ENCODE measurements around the gene COL12A1.

COL12A1 gene

GRCh38 chr6:75147512-75147911 is 58.3 kb downstream of the COL12A1 start:
- Histone ChIP-seq H3K9me3 (ENCODE audit: control insufficient read depth, low read length) (no peaks in the 10 kb centered on the region), H3K27me3 (ENCODE audit: control insufficient read depth, insufficient read depth, low read length) (no peaks in the 10 kb centered on the region), H3K9ac (ENCODE audit: low read length) (no peak overlapping the region)

DNA sequence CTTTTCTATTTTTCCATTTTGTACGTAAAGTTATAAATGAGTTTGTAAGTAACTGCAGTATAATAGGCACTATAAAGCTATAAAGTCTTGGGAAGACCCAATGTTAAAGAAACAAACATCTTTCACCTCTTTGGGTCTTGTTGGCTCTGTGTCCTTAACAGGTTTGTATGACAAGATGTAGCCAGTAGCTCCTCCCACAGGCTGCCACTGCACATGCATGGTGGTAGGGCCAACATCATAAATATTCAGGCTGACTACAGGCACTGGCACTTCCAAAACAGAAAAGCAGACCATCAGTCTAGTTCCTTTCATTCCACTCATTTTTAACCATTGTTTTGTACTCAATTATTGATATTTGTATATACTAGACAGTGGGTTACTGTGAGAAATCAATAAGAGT is 59.9 kb downstream of the COL12A1 start:
- no peaks in the 10 kb centered on the region for H3K9me3 ChIP-seq (ENCODE audit: control insufficient read depth, low read length)
- H3K36me3 ChIP-seq (ENCODE audit: control insufficient read depth, insufficient read depth, low read length), result no peaks in the 10 kb centered on the region
- H3K9ac ChIP-seq (ENCODE audit: low read length), result no peak overlapping the region
- no peaks in the 10 kb centered on the region for H3K27me3 ChIP-seq (ENCODE audit: control insufficient read depth, insufficient read depth, low read length)
- H3K4me3 ChIP-seq (ENCODE audit: low read length), result no peak overlapping the region
- no peaks in the 10 kb centered on the region for H3K4me1 ChIP-seq (ENCODE audit: control insufficient read depth, insufficient read depth, low read length)

More at GRCh38 chr6:75147512-75147911, 58.3 kb downstream of the COL12A1 start:
- Histone ChIP-seq H3K36me3 (ENCODE audit: control insufficient read depth, insufficient read depth, low read length) (no peaks in the 10 kb centered on the region), H3K4me1 (ENCODE audit: control insufficient read depth, insufficient read depth, low read length) (no peaks in the 10 kb centered on the region), H3K4me3 (ENCODE audit: low read length) (no peak overlapping the region)

GRCh38 chr6:75145211-75145610 is 60.6 kb downstream of the COL12A1 start:
- Histone ChIP-seq H3K9ac (ENCODE audit: low read length) (no peak overlapping the region), H3K27me3 (ENCODE audit: control insufficient read depth, insufficient read depth, low read length) (no peaks in the 10 kb centered on the region), H3K4me3 (ENCODE audit: low read length) (no peak overlapping the region), H3K36me3 (ENCODE audit: control insufficient read depth, insufficient read depth, low read length) (no peaks in the 10 kb centered on the region), H3K4me1 (ENCODE audit: control insufficient read depth, insufficient read depth, low read length) (no peaks in the 10 kb centered on the region), H3K9me3 (ENCODE audit: control insufficient read depth, low read length) (no peaks in the 10 kb centered on the region)

- no peaks in the 10 kb centered on the region for H3K27me3 ChIP-seq (ENCODE audit: control insufficient read depth, insufficient read depth, low read length)
- no peak overlapping the region for H3K9ac ChIP-seq (ENCODE audit: low read length)
- no peak overlapping the region for H3K4me3 ChIP-seq (ENCODE audit: low read length)
- H3K9me3 ChIP-seq (ENCODE audit: control insufficient read depth, low read length), result no peaks in the 10 kb centered on the region
- no peaks in the 10 kb centered on the region for H3K4me1 ChIP-seq (ENCODE audit: control insufficient read depth, insufficient read depth, low read length)
- H3K36me3 ChIP-seq (ENCODE audit: control insufficient read depth, insufficient read depth, low read length), result no peaks in the 10 kb centered on the region
Measured at GRCh38 chr6:75144386-75144785, 61.5 kb downstream of the COL12A1 start.

DNA sequence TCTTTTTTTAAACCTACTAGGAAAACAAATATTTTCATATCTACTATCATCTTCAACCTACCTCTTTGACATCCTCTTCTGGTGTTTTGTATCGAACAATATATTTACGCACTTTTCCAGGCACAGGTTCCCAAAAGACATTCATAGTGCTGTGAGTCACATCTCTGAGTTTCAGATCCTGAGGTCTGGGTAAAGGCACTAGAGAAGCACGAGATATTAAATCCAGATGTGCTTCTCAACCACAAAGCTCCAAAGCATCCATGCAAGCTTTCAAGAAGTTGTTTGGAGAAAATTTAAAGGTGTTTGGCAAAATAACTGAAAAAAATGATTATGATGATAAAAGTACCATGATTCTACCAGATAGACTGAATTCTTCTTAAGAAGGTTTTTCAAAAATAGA is 62.7 kb downstream of the COL12A1 start:
- no peak overlapping the region for H3K9ac ChIP-seq (ENCODE audit: low read length)
- H3K36me3 ChIP-seq (ENCODE audit: control insufficient read depth, insufficient read depth, low read length), result no peaks in the 10 kb centered on the region
- H3K9me3 ChIP-seq (ENCODE audit: control insufficient read depth, low read length), result no peaks in the 10 kb centered on the region
- no peak overlapping the region for H3K4me3 ChIP-seq (ENCODE audit: low read length)
- no peaks in the 10 kb centered on the region for H3K4me1 ChIP-seq (ENCODE audit: control insufficient read depth, insufficient read depth, low read length)
- no peaks in the 10 kb centered on the region for H3K27me3 ChIP-seq (ENCODE audit: control insufficient read depth, insufficient read depth, low read length)

DNA sequence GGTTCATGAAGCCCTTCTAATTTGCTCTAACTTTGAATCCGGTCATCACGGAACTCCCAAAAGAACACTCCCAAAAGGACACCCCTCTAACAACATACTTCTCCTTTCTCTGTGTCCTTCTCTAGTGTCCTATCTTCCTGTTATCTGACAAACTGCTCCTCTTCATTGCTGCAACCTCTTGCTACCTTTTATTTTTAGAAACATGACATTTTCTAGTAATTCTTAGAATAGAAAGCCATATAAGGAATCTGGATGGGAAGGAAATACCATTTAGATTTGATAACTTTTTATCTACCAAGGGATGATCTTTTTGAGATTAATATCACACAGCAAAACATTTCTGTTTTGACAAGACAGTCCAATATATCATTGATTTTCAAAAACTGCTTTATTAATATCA is 63.1 kb downstream of the COL12A1 start:
- no peaks in the 10 kb centered on the region for H3K27me3 ChIP-seq (ENCODE audit: control insufficient read depth, insufficient read depth, low read length)
- no peaks in the 10 kb centered on the region for H3K36me3 ChIP-seq (ENCODE audit: control insufficient read depth, insufficient read depth, low read length)
- H3K9me3 ChIP-seq (ENCODE audit: control insufficient read depth, low read length), result no peaks in the 10 kb centered on the region
- H3K4me1 ChIP-seq (ENCODE audit: control insufficient read depth, insufficient read depth, low read length), result no peaks in the 10 kb centered on the region
- no peak overlapping the region for H3K9ac ChIP-seq (ENCODE audit: low read length)
- H3K4me3 ChIP-seq (ENCODE audit: low read length), result no peak overlapping the region

GRCh38 chr6:75135876-75136275 is 70.0 kb downstream of the COL12A1 start:
- no peaks in the 10 kb centered on the region for H3K9me3 ChIP-seq (ENCODE audit: control insufficient read depth, low read length)
- no peaks in the 10 kb centered on the region for H3K36me3 ChIP-seq (ENCODE audit: control insufficient read depth, insufficient read depth, low read length)
- no peaks in the 10 kb centered on the region for H3K4me1 ChIP-seq (ENCODE audit: control insufficient read depth, insufficient read depth, low read length)
- H3K9ac ChIP-seq (ENCODE audit: low read length), result no peak overlapping the region
- H3K4me3 ChIP-seq (ENCODE audit: low read length), result no peak overlapping the region
- H3K27me3 ChIP-seq (ENCODE audit: control insufficient read depth, insufficient read depth, low read length), result no peaks in the 10 kb centered on the region

- H3K9ac ChIP-seq (ENCODE audit: low read length), result no peak overlapping the region
- H3K4me1 ChIP-seq (ENCODE audit: control insufficient read depth, insufficient read depth, low read length), result no peaks in the 10 kb centered on the region
- no peaks in the 10 kb centered on the region for H3K9me3 ChIP-seq (ENCODE audit: control insufficient read depth, low read length)
- H3K36me3 ChIP-seq (ENCODE audit: control insufficient read depth, insufficient read depth, low read length), result no peaks in the 10 kb centered on the region
- H3K4me3 ChIP-seq (ENCODE audit: low read length), result no peak overlapping the region
- H3K27me3 ChIP-seq (ENCODE audit: control insufficient read depth, insufficient read depth, low read length), result no peaks in the 10 kb centered on the region
Measured at GRCh38 chr6:75135450-75135849, 70.4 kb downstream of the COL12A1 start.

DNA sequence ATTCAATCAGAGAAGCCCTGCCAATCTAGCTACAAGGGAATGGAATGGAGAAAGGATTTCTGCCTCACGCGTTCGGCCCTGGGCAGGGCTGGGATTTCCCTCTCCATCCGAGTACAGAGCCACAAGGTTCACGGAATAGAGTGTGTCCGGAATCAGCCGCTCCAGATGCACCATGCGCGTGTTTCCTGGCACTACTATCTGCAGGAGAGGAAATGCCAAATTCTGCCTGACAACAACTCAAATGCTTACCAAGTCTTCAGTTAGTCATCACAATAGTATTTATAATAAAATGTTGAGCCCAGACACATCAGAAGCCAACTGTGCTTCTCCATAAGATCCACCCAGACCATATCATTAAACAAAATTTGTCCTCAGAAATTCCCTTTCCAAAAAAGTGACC is 75.1 kb downstream of the COL12A1 start:
- Histone ChIP-seq H3K36me3 (ENCODE audit: control insufficient read depth, insufficient read depth, low read length) (no peaks in the 10 kb centered on the region), H3K4me1 (ENCODE audit: control insufficient read depth, insufficient read depth, low read length) (no peaks in the 10 kb centered on the region), H3K27me3 (ENCODE audit: control insufficient read depth, insufficient read depth, low read length) (no peaks in the 10 kb centered on the region), H3K9ac (ENCODE audit: low read length) (no peak overlapping the region), H3K4me3 (ENCODE audit: low read length) (no peak overlapping the region), H3K9me3 (ENCODE audit: control insufficient read depth, low read length) (no peaks in the 10 kb centered on the region)

GRCh38 chr6:75128878-75129570 is 76.8 kb downstream of the COL12A1 start:
- Histone ChIP-seq H3K9me3 (ENCODE audit: control insufficient read depth, low read length) (no peaks in the 10 kb centered on the region), H3K36me3 (ENCODE audit: control insufficient read depth, insufficient read depth, low read length) (no peaks in the 10 kb centered on the region), H3K27me3 (ENCODE audit: control insufficient read depth, insufficient read depth, low read length) (no peaks in the 10 kb centered on the region), H3K9ac (ENCODE audit: low read length) (no peak overlapping the region), H3K4me3 (ENCODE audit: low read length) (no peak overlapping the region), H3K4me1 (ENCODE audit: control insufficient read depth, insufficient read depth, low read length) (no peaks in the 10 kb centered on the region)

GRCh38 chr6:75126518-75126917 is 79.3 kb downstream of the COL12A1 start:
- H3K9ac ChIP-seq (ENCODE audit: low read length), result no peak overlapping the region
- H3K36me3 ChIP-seq (ENCODE audit: control insufficient read depth, insufficient read depth, low read length), result no peaks in the 10 kb centered on the region
- H3K27me3 ChIP-seq (ENCODE audit: control insufficient read depth, insufficient read depth, low read length), result no peaks in the 10 kb centered on the region
- no peaks in the 10 kb centered on the region for H3K9me3 ChIP-seq (ENCODE audit: control insufficient read depth, low read length)
- no peaks in the 10 kb centered on the region for H3K4me1 ChIP-seq (ENCODE audit: control insufficient read depth, insufficient read depth, low read length)
- H3K4me3 ChIP-seq (ENCODE audit: low read length), result no peak overlapping the region

- no peak overlapping the region for H3K9ac ChIP-seq (ENCODE audit: low read length)
- no peaks in the 10 kb centered on the region for H3K36me3 ChIP-seq (ENCODE audit: control insufficient read depth, insufficient read depth, low read length)
Measured at GRCh38 chr6:75124983-75125382, 80.9 kb downstream of the COL12A1 start.

GRCh38 chr6:75124085-75124484 is 81.8 kb downstream of the COL12A1 start:
- Histone ChIP-seq H3K36me3 (ENCODE audit: control insufficient read depth, insufficient read depth, low read length) (no peaks in the 10 kb centered on the region), H3K27me3 (ENCODE audit: control insufficient read depth, insufficient read depth, low read length) (no peaks in the 10 kb centered on the region), H3K4me1 (ENCODE audit: control insufficient read depth, insufficient read depth, low read length) (no peaks in the 10 kb centered on the region), H3K9me3 (ENCODE audit: control insufficient read depth, low read length) (no peaks in the 10 kb centered on the region), H3K4me3 (ENCODE audit: low read length) (no peak overlapping the region), H3K9ac (ENCODE audit: low read length) (no peak overlapping the region)

More at GRCh38 chr6:75124983-75125382, 80.9 kb downstream of the COL12A1 start:
- Histone ChIP-seq H3K9me3 (ENCODE audit: control insufficient read depth, low read length) (no peaks in the 10 kb centered on the region), H3K4me1 (ENCODE audit: control insufficient read depth, insufficient read depth, low read length) (no peaks in the 10 kb centered on the region), H3K4me3 (ENCODE audit: low read length) (no peak overlapping the region), H3K27me3 (ENCODE audit: control insufficient read depth, insufficient read depth, low read length) (no peaks in the 10 kb centered on the region)

All from mucosa of stomach (tissue), 1 donor.